Stimulated activated naive CD8-positive, alpha-beta T cell treated with anti-CD3 and anti-CD28 coated beads, Interleukin-15, Interleukin-2, amounts not matched to agents 100 ng/mL and 50 ng/mL, for 24 hours (primary cell): ENCODE results near the gene PRPF6.

Source experiments
- H3K27ac Mint-ChIP-seq: one replicate; pipeline ENCODE4 v1.8.0; 2021; ENCODE audit warnings: mild to moderate bottlenecking, mixed read lengths
- H3K27me3 Mint-ChIP-seq: one replicate; pipeline ENCODE4 v1.8.0; 2021; ENCODE audit warnings: mixed read lengths
- H3K36me3 Mint-ChIP-seq: one replicate; pipeline ENCODE4 v1.8.0; 2021; ENCODE audit warnings: low read depth, mixed read lengths
- H3K4me1 Mint-ChIP-seq: one replicate; pipeline ENCODE4 v1.8.0; 2021; ENCODE audit warnings: low read depth, mixed read lengths
- H3K4me3 Mint-ChIP-seq: one replicate; pipeline ENCODE4 v1.8.0; 2021; ENCODE audit warnings: mild to moderate bottlenecking, mixed read lengths
- H3K9me3 Mint-ChIP-seq: one replicate; pipeline ENCODE4 v1.8.0; 2021; ENCODE audit warnings: mixed read lengths

PRPF6 gene

DNA sequence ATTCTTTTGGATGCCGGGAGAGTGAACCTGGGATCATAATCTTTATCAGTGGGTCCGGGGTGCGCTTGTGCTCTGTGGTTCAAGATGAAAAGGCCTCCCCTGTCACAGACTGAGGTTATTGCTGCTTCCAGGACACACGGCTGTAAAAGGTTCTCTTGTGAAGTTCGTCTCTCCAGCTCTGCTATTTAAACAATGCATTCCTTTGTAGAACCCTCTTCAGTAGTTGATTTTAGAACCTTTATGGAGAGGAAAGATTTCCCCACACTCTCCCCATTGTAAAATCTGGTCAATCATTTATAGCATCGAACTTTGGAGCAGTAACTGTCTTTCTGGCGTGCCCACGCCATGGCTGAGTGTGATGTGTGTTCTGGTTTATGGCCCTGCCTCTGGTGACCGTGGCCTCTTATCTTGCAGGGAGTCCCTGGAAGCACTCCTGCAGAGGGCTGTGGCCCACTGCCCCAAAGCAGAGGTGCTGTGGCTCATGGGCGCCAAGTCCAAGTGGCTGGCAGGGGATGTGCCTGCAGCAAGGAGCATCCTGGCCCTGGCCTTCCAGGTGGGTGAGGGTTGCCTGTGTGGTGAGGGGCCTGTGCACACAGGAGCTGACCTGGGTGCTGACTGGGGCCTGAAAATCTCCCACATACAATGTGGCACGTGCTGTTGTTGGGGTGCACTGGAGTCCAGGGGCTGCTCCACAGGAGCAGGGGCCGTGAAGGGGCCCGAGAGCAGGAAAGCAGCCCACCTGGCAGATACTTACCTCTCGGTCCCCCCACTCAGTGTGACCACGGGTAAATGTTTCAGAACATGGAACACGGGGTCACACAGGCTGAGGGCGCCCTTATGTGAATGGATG is 43.4 kb downstream of the PRPF6 start:
- Mint-ChIP-seq H3K27me3 (no peaks in the 10 kb centered on the region), H3K4me3 (no peak overlapping the region), H3K9me3 (no peaks in the 10 kb centered on the region), H3K36me3 (peaks cover 63% of the 10 kb centered on the region), H3K27ac (no peak overlapping the region), H3K4me1 (no peaks in the 10 kb centered on the region)

DNA sequence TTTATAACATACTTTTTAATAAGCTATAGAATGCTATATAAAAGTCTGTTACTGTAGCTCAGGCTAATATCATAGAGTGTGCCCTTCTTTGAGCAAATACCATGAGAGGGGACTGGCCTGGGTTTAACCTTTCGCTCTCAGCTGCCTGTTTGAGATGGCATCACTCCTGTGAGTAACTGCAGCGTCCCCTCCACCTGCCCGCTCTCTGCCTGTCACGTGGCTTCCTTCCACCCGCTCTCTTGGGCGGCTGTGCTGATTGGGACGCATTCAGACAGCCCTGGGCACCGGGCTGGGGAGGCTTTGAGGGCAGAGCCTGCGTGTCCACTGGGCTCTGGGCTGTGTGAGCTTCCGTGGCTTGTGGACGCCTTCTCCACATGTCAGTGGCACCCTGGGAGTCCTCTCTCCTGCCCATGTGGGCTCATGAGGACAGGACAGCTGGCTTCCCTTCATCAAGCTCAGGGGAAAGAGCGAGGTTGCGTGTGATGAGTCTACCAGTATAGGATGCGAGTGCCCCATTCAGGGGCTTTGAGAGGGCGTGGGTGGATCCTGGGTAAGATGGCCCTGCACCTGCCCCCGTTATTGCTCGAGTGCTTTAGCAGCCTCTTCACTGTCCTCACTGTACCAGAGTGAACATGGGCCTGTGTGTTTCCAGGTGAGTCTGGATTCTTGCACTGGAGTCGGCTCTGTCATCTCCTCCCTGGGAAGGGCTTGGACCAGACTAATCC is 44.3 kb downstream of the PRPF6 start:
- no peak overlapping the region for H3K4me3 Mint-ChIP-seq
- peaks cover 60% of the 10 kb centered on the region for H3K36me3 Mint-ChIP-seq
- no peaks in the 10 kb centered on the region for H3K4me1 Mint-ChIP-seq
- no peaks in the 10 kb centered on the region for H3K9me3 Mint-ChIP-seq
- no peak overlapping the region for H3K27ac Mint-ChIP-seq
- H3K27me3 Mint-ChIP-seq: no peaks in the 10 kb centered on the region

DNA sequence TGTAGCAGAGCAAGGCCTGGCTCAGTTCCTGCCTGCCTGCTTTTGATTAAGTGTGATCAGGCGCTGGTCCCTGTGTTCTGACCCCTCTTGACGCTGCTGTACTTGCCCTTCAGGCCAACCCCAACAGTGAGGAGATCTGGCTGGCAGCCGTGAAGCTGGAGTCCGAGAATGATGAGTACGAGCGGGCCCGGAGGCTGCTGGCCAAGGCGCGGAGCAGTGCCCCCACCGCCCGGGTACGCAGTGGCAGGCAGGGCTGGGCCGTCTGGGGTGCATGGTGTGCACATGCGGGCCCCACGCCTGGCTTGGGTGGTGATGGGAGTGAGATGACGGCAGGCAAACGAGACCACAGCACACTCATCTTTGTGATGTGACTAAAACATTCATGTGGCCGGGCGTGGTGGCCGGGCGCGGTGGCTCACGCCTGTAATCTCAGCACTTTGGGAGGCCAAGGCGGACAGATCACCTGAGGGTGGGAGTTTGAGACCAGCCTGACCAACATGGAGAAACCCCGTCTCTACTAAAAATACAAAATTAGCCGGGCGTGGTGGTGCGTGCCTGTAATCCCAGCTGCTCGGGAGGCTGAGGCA is 45.0 kb downstream of the PRPF6 start:
- no peak overlapping the region for H3K4me3 Mint-ChIP-seq
- peaks cover 63% of the 10 kb centered on the region for H3K36me3 Mint-ChIP-seq
- H3K27me3 Mint-ChIP-seq: no peaks in the 10 kb centered on the region
- no peaks in the 10 kb centered on the region for H3K9me3 Mint-ChIP-seq
- no peaks in the 10 kb centered on the region for H3K4me1 Mint-ChIP-seq
- H3K27ac Mint-ChIP-seq: no peak overlapping the region

DNA sequence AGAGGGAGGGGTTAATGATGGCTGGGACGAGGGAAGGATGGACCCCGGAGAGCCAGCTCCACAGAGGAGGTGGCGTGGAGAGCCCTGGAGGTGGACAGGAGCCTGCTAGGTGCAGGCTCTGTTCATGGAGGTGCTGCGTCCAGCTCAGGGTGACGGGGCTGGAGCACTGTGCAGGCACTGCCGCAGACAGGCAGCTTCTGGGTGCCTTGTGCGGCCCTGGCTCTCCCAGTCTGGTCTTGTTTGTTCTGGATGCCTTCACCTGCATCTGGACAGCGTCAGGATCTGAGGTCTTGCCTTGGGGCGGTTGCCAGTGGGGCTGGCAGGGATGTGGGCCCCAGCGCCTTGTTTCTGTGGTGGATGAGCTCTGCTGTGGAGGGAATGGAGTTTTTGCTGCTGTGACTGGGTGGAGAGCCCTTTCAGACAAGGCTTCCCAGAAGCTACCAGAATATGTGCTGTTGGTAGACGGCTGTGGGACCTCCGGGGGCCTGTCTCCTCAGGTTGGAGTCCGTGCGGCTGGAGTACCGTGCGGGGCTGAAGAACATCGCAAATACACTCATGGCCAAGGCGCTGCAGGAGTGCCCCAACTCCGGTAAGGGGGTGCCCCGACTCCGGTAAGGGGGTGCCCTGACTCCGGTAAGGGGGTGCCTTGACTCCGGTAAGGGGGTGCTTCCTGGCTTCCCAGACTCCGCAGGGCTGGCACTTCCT is 47.2 kb downstream of the PRPF6 start:
- Mint-ChIP-seq H3K36me3 (peaks cover 58% of the 10 kb centered on the region), H3K27me3 (no peaks in the 10 kb centered on the region), H3K4me1 (peaks cover 1% of the 10 kb centered on the region), H3K4me3 (no peak overlapping the region), H3K27ac (no peak overlapping the region), H3K9me3 (no peaks in the 10 kb centered on the region)

DNA sequence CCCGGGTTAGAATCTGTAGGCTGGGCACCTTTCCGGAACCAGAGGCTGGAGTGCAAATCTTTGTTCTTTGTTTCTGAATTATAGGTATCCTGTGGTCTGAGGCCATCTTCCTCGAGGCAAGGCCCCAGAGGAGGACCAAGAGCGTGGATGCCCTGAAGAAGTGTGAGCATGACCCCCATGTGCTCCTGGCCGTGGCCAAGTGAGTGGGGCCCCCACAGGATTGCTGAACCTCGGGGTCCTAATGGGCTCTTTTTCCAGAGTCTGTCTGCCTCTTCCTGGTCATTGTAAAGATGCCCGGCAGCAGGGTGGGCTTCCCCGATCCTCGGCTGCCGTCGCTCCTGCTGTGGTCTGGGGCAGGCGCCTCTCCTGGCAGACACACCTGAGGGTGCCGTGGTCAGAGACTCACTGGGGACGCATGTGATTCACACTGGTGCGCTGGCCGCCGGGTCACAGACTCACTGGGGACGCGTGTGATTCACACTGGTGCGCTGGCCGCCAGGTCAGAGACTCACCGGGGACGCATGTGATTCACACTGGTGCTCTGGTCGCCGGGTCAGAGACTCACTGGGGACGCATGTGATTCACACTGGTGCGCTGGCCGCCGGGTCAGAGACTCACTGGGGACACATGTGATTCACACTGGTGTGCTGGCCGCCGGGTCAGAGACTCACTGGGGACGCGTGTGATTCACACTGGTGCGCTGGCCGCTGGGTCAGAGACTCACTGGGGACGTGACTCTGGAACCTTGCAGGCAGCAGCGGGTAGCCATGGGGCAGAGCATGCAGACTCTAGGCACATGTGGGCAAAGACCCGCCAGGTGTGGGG is 48.6 kb downstream of the PRPF6 start:
- no peaks in the 10 kb centered on the region for H3K9me3 Mint-ChIP-seq
- peaks cover 15% of the 10 kb centered on the region for H3K4me1 Mint-ChIP-seq
- no peak overlapping the region for H3K4me3 Mint-ChIP-seq

DNA sequence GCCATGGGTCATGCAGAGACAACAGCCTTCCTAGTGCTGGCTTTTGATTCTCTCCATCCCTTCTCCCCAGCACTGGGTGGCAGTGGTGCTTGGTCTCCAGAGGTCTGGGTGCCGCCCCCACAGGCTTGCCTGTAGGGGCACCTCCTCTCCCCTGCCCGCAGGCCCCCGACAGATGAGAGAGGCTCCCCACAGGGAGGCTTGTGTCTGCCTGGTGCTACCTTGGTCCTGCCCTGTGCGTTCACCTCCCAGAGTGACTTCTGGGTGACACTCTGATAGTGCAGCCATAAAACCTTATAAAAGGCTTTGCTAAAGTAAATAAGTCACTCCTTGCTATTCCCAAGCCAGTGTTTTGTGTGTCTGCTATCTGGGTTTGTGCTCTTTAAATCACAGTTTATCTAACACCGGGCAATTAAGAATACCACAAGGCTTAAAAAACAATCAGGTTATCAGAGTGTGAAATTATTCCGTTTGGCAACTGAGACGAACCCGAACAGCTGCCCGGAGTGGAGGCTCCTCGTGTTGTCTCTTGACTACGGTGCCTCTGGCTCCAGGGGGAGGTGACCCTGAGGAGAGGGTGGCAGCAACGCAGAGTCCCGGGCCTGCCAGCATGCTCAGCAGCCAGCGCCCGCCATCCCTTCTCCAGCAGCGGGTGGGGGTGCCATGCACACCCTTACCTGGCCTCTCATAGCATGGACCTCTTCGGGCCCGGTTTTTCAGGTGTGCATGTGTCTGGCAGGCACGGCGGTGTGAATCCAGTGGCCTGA is 49.6 kb downstream of the PRPF6 start:
- peaks cover 25% of the 10 kb centered on the region for H3K4me1 Mint-ChIP-seq
- H3K27ac Mint-ChIP-seq: no peak overlapping the region
- H3K36me3 Mint-ChIP-seq: peaks cover 53% of the 10 kb centered on the region
- H3K4me3 Mint-ChIP-seq: no peak overlapping the region
- no peaks in the 10 kb centered on the region for H3K27me3 Mint-ChIP-seq
- H3K9me3 Mint-ChIP-seq: no peaks in the 10 kb centered on the region

More for the DNA sequence above, 48.6 kb downstream of the PRPF6 start:
- Mint-ChIP-seq H3K27me3 (no peaks in the 10 kb centered on the region), H3K27ac (no peak overlapping the region), H3K36me3 (peaks cover 57% of the 10 kb centered on the region)

DNA sequence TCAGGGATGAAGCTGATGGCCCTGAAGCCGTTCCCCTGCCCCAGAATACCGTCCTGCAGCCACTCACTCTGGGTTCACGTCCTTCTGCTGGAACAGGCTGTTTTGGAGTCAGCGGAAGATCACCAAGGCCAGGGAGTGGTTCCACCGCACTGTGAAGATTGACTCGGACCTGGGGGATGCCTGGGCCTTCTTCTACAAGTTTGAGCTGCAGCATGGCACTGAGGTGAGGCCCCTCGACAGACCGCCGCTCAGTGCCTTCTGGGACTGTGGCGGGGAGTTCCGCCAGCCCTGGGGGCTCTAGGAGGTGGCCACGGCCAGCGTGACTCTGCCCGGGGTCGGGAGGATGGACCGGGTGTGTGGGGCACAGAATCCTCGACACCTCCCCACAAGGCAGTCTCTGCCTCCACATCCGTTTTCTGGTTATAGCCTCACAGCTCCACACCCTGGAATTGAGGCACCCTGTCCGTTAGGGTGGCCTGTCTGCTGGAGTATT is 50.9 kb downstream of the PRPF6 start:
- H3K36me3 Mint-ChIP-seq: peaks cover 46% of the 10 kb centered on the region
- H3K27ac Mint-ChIP-seq: no peak overlapping the region
- H3K9me3 Mint-ChIP-seq: no peaks in the 10 kb centered on the region
- peaks cover 38% of the 10 kb centered on the region for H3K4me1 Mint-ChIP-seq
- H3K4me3 Mint-ChIP-seq: no peak overlapping the region
- H3K27me3 Mint-ChIP-seq: no peaks in the 10 kb centered on the region

DNA sequence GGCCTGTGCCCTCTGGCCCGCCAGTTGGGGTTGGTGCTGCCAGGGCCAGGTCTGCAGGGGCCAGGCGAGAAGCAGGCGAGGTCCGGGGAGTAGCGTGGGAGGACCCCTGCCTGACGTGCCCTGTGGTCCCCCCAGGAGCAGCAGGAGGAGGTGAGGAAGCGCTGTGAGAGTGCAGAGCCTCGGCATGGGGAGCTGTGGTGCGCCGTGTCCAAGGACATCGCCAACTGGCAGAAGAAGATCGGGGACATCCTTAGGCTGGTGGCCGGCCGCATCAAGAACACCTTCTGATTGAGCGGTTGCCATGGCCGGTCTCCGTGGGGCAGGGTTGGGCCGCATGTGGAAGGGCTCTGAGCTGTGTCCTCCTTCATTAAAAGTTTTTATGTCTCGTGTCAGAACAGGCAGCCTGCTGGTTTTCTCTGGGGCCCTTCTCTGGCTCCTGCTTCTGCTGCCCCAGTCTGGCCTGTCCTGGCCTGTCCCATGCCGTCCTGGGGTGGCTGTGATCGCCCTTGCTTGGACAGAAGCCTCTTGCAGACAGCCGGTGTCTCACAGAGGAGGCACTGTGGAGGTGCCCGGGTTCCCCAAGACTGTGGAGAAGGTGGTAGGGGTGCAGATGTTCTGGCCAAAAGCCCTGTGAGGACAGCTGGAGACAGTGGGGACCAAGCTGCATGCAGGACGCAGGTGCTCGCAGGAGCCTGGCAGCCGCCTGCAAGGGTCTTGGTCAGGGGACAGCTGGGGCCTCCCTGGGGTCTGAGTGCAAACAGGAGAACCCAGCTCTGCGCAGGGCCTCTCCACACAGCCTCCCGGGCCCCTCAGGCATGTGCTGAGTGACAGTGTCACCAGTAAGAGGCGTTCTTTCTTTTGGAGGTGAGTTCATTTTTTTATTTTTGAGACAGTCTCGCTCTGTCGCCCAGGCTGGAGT is 52.0 kb downstream of the PRPF6 start:
- H3K4me1 Mint-ChIP-seq: peaks cover 49% of the 10 kb centered on the region
- H3K27me3 Mint-ChIP-seq: no peaks in the 10 kb centered on the region
- no peak overlapping the region for H3K4me3 Mint-ChIP-seq
- H3K9me3 Mint-ChIP-seq: no peaks in the 10 kb centered on the region
- H3K27ac Mint-ChIP-seq: no peak overlapping the region
- H3K36me3 Mint-ChIP-seq: peaks cover 36% of the 10 kb centered on the region

DNA sequence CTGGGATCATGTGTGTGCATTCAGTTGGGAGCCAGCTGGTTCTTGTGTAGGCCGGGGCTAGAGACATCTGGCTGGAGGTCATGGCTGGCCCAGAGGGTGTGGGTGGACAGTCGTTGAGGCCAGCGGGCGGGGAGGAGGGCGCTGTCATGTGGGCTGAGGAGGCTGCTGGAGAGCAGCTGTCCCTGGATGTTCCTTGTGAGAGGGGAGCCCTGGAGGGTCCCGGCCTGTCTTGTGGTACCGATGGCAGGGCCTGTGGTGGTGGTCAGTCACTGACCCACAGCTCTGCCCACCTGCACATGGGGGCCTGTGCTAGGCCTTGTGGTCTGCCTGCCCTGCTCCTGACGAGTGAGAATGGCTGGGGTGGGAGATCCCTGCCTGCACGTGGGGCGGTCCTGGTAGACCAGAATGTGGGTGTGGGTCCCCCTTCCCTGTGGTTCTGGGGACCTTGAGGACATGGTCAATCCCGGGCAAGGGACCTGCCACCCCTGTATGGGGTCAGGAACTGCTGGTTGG is 53.1 kb downstream of the PRPF6 start:
- H3K9me3 Mint-ChIP-seq: no peaks in the 10 kb centered on the region

DNA sequence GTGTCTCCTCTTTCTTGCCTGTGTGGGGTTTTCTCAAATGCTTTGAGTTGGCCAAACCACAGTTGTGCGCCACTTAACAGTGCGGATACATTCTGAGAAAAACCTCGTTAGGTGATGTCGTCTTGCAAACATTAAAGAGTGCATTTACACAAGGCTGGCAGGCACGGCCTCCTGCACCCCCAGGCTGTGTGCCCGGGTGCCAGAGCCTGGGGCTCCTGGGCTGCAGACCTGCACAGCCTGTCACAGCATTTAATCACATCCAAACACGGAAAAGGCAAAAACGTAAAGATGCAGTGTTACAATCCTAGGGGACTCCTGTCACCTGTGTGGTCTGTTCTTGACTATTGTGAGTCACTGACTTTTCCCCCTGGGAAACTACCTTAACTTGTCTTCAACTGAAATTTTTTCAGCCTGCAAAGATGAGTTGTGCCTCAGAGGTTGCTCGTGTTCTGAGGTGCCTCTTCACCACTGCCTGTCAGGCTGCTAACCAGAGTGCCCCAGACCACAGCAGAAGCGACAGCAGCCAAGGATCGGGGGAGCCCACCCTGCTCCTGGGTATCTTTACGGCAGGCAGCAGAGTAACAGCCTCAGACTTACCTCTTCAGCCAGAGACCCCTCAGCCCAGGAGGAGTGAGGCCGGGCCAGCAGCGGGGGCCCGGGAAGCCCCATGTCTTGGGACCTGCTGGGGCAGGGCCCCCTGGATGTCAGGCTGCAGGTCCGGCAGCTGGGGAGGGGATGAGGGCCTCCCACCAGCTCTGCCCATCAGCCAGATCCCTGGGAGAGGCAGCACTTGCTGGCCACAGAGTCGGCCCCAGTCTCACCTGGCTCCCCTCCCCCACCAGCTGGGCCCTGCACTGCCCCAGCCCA is 54.4 kb downstream of the PRPF6 start:
- peak overlapping the region; percentile 93 for H3K27ac Mint-ChIP-seq
- H3K4me1 Mint-ChIP-seq: peaks cover 59% of the 10 kb centered on the region
- no peaks in the 10 kb centered on the region for H3K9me3 Mint-ChIP-seq
- H3K27me3 Mint-ChIP-seq: no peaks in the 10 kb centered on the region
- peak overlapping the region; percentile 66 for H3K4me3 Mint-ChIP-seq
- H3K36me3 Mint-ChIP-seq: peaks cover 21% of the 10 kb centered on the region

More for the DNA sequence above, 53.1 kb downstream of the PRPF6 start:
- H3K36me3 Mint-ChIP-seq: peaks cover 29% of the 10 kb centered on the region
- H3K27me3 Mint-ChIP-seq: no peaks in the 10 kb centered on the region
- no peak overlapping the region for H3K4me3 Mint-ChIP-seq
- H3K27ac Mint-ChIP-seq: peak overlapping the region; percentile 93
- H3K4me1 Mint-ChIP-seq: peaks cover 49% of the 10 kb centered on the region

DNA sequence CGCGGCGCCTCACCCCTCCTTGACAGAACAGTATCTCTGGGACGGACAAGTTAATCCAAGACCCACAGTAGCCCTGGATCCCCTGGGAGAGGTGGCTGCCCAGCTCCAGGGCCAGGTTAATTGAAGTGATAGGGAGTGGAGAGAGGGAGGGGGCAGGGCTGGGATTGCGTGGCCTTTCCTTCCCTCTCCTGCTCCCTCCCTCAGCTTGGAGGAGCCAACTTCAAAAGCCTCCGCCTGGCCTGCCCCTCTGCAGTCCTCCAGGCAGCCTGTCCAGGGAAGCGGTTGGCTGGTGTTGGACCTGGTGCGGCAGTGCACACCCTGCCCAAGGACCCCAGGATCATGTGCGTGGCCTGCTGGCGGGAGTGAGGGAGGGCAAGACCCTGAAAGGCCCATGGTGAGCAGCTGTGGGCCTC is 55.0 kb downstream of the PRPF6 start, which contains the start of gene C20orf204:
TSS of gene C20orf204 (plus strand) at position 250 of the 413 bp plus-strand sequence. CDS start at position 392, 142 bp downstream.
- Mint-ChIP-seq H3K4me1 (peaks cover 65% of the 10 kb centered on the region), H3K9me3 (no peaks in the 10 kb centered on the region), H3K27ac (peak within 1 kb of the TSS; percentile 93), H3K36me3 (peaks cover 17% of the 10 kb centered on the region), H3K4me3 (peak within 1 kb of the TSS; percentile 66), H3K27me3 (no peaks in the 10 kb centered on the region)
